MM.1S (cell line): Measurements from ENCODE around the gene TMEM253.

Source experiments
- DNase-seq: peaks from one replicate; pipeline ENCODE4 v3.0.0-alpha.2; 2015
- H2AFZ ChIP-seq: fragments of 300-600 bp; sonication (generic); 2 replicates; pipeline ENCODE4 v1.6.0; 2016; ENCODE audit warnings: antibody characterized with exemption, low read length
- H3F3A ChIP-seq: fragments of 300-600 bp; sonication (generic); 2 replicates; pipeline ENCODE4 v1.6.1; 2016; ENCODE audit warnings: mild to moderate bottlenecking, antibody characterized with exemption, low read length, moderate library complexity, mixed read lengths; ENCODE audit not compliant: insufficient read depth
- H3K27ac ChIP-seq: fragments of 300-600 bp; sonication (generic); 2 replicates; pipeline ENCODE4 v1.5.1; 2016; ENCODE audit warnings: mild to moderate bottlenecking, low read length
- H3K27me3 ChIP-seq: fragments of 300-600 bp; sonication (generic); replicated peaks from 2 replicates; pipeline ENCODE4 v1.6.0; 2016; ENCODE audit warnings: low read length; ENCODE audit not compliant: insufficient read depth
- H3K36me3 ChIP-seq: fragments of 300-600 bp; sonication (generic); replicated peaks from 2 replicates; pipeline ENCODE4 v1.6.1; 2016; ENCODE audit warnings: mild to moderate bottlenecking, low read length, mixed read lengths; ENCODE audit not compliant: insufficient read depth
- H3K4me1 ChIP-seq: fragments of 300-600 bp; sonication (generic); 2 replicates; pipeline ENCODE4 v1.6.1; 2016; ENCODE audit warnings: low read length, mixed read lengths
- H3K4me2 ChIP-seq: fragments of 300-600 bp; sonication (generic); 2 replicates; pipeline ENCODE4 v1.6.0; 2016; ENCODE audit warnings: low read depth, low read length
- H3K4me3 ChIP-seq: fragments of 300-600 bp; sonication (generic); 2 replicates; pipeline ENCODE4 v1.5.1; 2016; ENCODE audit warnings: low read length, mixed read lengths
- H3K79me2 ChIP-seq: fragments of 300-600 bp; sonication (generic); 2 replicates; pipeline ENCODE4 v1.6.1; 2016; ENCODE audit warnings: mixed run types, low read length, mixed read lengths
- H3K9ac ChIP-seq: fragments of 300-600 bp; sonication (generic); 2 replicates; pipeline ENCODE4 v1.6.1; 2016; ENCODE audit warnings: low read length, mixed read lengths
- H3K9me2 ChIP-seq: fragments of 300-600 bp; sonication (generic); replicated peaks from 2 replicates; pipeline ENCODE4 v1.6.1; 2016; ENCODE audit warnings: mild to moderate bottlenecking, low read length, mixed read lengths; ENCODE audit not compliant: insufficient read depth
- H3K9me3 ChIP-seq: fragments of 300-600 bp; sonication (generic); replicated peaks from 2 replicates; pipeline ENCODE4 v1.6.1; 2016; ENCODE audit warnings: mild to moderate bottlenecking, low read length, mixed read lengths; ENCODE audit not compliant: insufficient read depth
- H4K20me1 ChIP-seq: fragments of 300-600 bp; sonication (generic); 2 replicates; pipeline ENCODE4 v1.6.1; 2016; ENCODE audit warnings: mild to moderate bottlenecking, low read length, moderate library complexity, mixed read lengths; ENCODE audit not compliant: insufficient read depth
- CTCF ChIP-seq: fragments of 300-600 bp; sonication (generic); IDR thresholded peaks from 2 replicates; pipeline ENCODE4 v1.5.1; 2016; ENCODE audit warnings: antibody characterized with exemption, low read length, mixed read lengths
- EZH2 ChIP-seq: fragments of 300-600 bp; sonication (generic); optimal IDR thresholded peaks from 2 replicates; pipeline ENCODE3; 2017; ENCODE audit warnings: low read depth, mild to moderate bottlenecking, antibody characterized with exemption, low read length, mixed read lengths
- EZH2phosphoT487 ChIP-seq: fragments of 300-600 bp; sonication (generic); IDR thresholded peaks from 2 replicates; pipeline ENCODE4 v1.6.1; 2018; ENCODE audit warnings: antibody characterized with exemption, low read length

TMEM253 gene

GRCh38 chr14:21057803-21058675 is 42.8 kb upstream of the TMEM253 start, which contains the start of gene RNASE8:
RNASE8 (plus strand) TSS chr14:21057822; CDS start chr14:21057893, 71 bp downstream.
- Histone ChIP-seq H3K4me3 (no peak within 1 kb of the TSS), H4K20me1 (no peaks in the 10 kb centered on the region), H3K9me2 (no peaks in the 10 kb centered on the region), H3K36me3 (no peaks in the 10 kb centered on the region), H3K27ac (no peak within 1 kb of the TSS), H2AFZ (no peak within 1 kb of the TSS), H3K79me2 (no peaks in the 10 kb centered on the region), H3K9ac (no peak within 1 kb of the TSS), H3K27me3 (no peaks in the 10 kb centered on the region), H3K9me3 (no peaks in the 10 kb centered on the region), H3K4me1 (no peaks in the 10 kb centered on the region), H3K4me2 (no peak within 1 kb of the TSS), H3F3A (no peaks in the 10 kb centered on the region)
- TF ChIP-seq EZH2 (no peak), CTCF (no peak), EZH2phosphoT487 (no peak)
- no peak for DNase-seq

- H3K27ac ChIP-seq, result no peak overlapping the region
- no peaks in the 10 kb centered on the region for H3F3A ChIP-seq
- H3K4me3 ChIP-seq, result no peak overlapping the region
- no peaks in the 10 kb centered on the region for H3K79me2 ChIP-seq
- no peaks in the 10 kb centered on the region for H3K9me3 ChIP-seq
- H3K9me2 ChIP-seq, result no peaks in the 10 kb centered on the region
- TF ChIP-seq EZH2 (no peak), CTCF (no peak)
- H3K9ac ChIP-seq, result no peak overlapping the region
- H3K4me2 ChIP-seq, result no peak overlapping the region
- H3K27me3 ChIP-seq, result no peaks in the 10 kb centered on the region
- no peak for DNase-seq
- no peak overlapping the region for H2AFZ ChIP-seq
- H3K36me3 ChIP-seq, result no peaks in the 10 kb centered on the region
- H3K4me1 ChIP-seq, result no peaks in the 10 kb centered on the region
- H4K20me1 ChIP-seq, result no peaks in the 10 kb centered on the region
Observed at GRCh38 chr14:21058903-21059302, 42.0 kb upstream of the TMEM253 start.

- H2AFZ ChIP-seq, result no peak overlapping the region
- no peaks in the 10 kb centered on the region for H3K79me2 ChIP-seq
- no peak for DNase-seq
- no peaks in the 10 kb centered on the region for H4K20me1 ChIP-seq
- H3K9ac ChIP-seq, result no peak overlapping the region
- no peaks in the 10 kb centered on the region for H3F3A ChIP-seq
- TF ChIP-seq EZH2 (no peak), EZH2phosphoT487 (no peak), CTCF (no peak)
- no peaks in the 10 kb centered on the region for H3K9me3 ChIP-seq
- no peaks in the 10 kb centered on the region for H3K4me1 ChIP-seq
- H3K4me2 ChIP-seq, result no peak overlapping the region
- no peak overlapping the region for H3K4me3 ChIP-seq
- H3K27me3 ChIP-seq, result no peaks in the 10 kb centered on the region
- H3K27ac ChIP-seq, result no peak overlapping the region
- no peaks in the 10 kb centered on the region for H3K36me3 ChIP-seq
- no peaks in the 10 kb centered on the region for H3K9me2 ChIP-seq
Observed at GRCh38 chr14:21059842-21060613, 40.8 kb upstream of the TMEM253 start.
